Measurements from ENCODE around the gene RFFL.
"Not testable (repeated sequence)": the region's sequence is repeated elsewhere in the genome, so short reads cannot be mapped to it uniquely, and the experiment has no call there.

The RFFL gene

GRCh38 chr17:35063514-35064223 lies at the start of gene RFFL:
TSS of gene RFFL (minus strand) at chr17:35063707. CDS start at chr17:35026553, 37,154 bp downstream.
- peak; percentile 98 for DNase-seq (ENCODE audit: low read depth, low spot score)
- H3K27ac ChIP-seq = peak within 1 kb of the TSS; percentile 90

GRCh38 chr17:35110791-35111190 lies 47.3 kb upstream of the RFFL start:
- DNase-seq (ENCODE audit: low read depth, low spot score); H3K27ac ChIP-seq: not testable (repeated sequence)

GRCh38 chr17:35104844-35105450 lies 41.4 kb upstream of the RFFL start:
- DNase-seq (ENCODE audit: low read depth, low spot score) = no peak
- no peak overlapping the region for H3K27ac ChIP-seq

- H3K27ac ChIP-seq = no peak overlapping the region
- DNase-seq (ENCODE audit: low read depth, low spot score) = no peak
Measured at GRCh38 chr17:35103271-35103670, 39.8 kb upstream of the RFFL start.

- DNase-seq (ENCODE audit: low read depth, low spot score) = no peak
Measured at GRCh38 chr17:35101725-35102124, 38.2 kb upstream of the RFFL start.

GRCh38 chr17:35101036-35101435 lies 37.5 kb upstream of the RFFL start:
- no peak for DNase-seq (ENCODE audit: low read depth, low spot score)
- H3K27ac ChIP-seq = no peak overlapping the region

More at GRCh38 chr17:35101725-35102124, 38.2 kb upstream of the RFFL start:
- H3K27ac ChIP-seq = no peak overlapping the region

- no peak for DNase-seq (ENCODE audit: low read depth, low spot score)
- no peak overlapping the region for H3K27ac ChIP-seq
Measured at GRCh38 chr17:35099908-35100307, 36.4 kb upstream of the RFFL start.

- no peak for DNase-seq (ENCODE audit: low read depth, low spot score)
- no peak overlapping the region for H3K27ac ChIP-seq
Measured at GRCh38 chr17:35097776-35098175, 34.3 kb upstream of the RFFL start.

- DNase-seq (ENCODE audit: low read depth, low spot score) = no peak
Measured at GRCh38 chr17:35095741-35096140, 32.2 kb upstream of the RFFL start.

GRCh38 chr17:35094902-35095301 lies 31.4 kb upstream of the RFFL start:
- peak overlapping the region; percentile 60 for H3K27ac ChIP-seq
- peak; percentile 76 for DNase-seq (ENCODE audit: low read depth, low spot score)

More at GRCh38 chr17:35095741-35096140, 32.2 kb upstream of the RFFL start:
- H3K27ac ChIP-seq = peak overlapping the region; percentile 60

GRCh38 chr17:35090707-35091106 lies 27.2 kb upstream of the RFFL start:
- DNase-seq (ENCODE audit: low read depth, low spot score); H3K27ac ChIP-seq: not testable (repeated sequence)

- H3K27ac ChIP-seq = peak overlapping the region; percentile 90
- no peak for DNase-seq (ENCODE audit: low read depth, low spot score)
Measured at GRCh38 chr17:35089586-35090296, 26.2 kb upstream of the RFFL start.

GRCh38 chr17:35088881-35089585 lies 25.5 kb upstream of the RFFL start:
- H3K27ac ChIP-seq = peak overlapping the region; percentile 90
- DNase-seq (ENCODE audit: low read depth, low spot score) = no peak

GRCh38 chr17:35088356-35088880 lies 24.9 kb upstream of the RFFL start:
- H3K27ac ChIP-seq = peak overlapping the region; percentile 90
- DNase-seq (ENCODE audit: low read depth, low spot score) = no peak

GRCh38 chr17:35087731-35088355 lies 24.3 kb upstream of the RFFL start:
- no peak for DNase-seq (ENCODE audit: low read depth, low spot score)
- H3K27ac ChIP-seq = peak overlapping the region; percentile 90

- DNase-seq (ENCODE audit: low read depth, low spot score) = no peak
- peak overlapping the region; percentile 90 for H3K27ac ChIP-seq
Measured at GRCh38 chr17:35086931-35087573, 23.5 kb upstream of the RFFL start.

- peak overlapping the region; percentile 90 for H3K27ac ChIP-seq
- no peak for DNase-seq (ENCODE audit: low read depth, low spot score)
Measured at GRCh38 chr17:35086164-35086563, 22.7 kb upstream of the RFFL start.

- peak; percentile 83 for DNase-seq (ENCODE audit: low read depth, low spot score)
- peak overlapping the region; percentile 90 for H3K27ac ChIP-seq
Measured at GRCh38 chr17:35084987-35085386, 21.5 kb upstream of the RFFL start.

- peak overlapping the region; percentile 90 for H3K27ac ChIP-seq
- DNase-seq (ENCODE audit: low read depth, low spot score) = no peak
Measured at GRCh38 chr17:35083071-35083470, 19.6 kb upstream of the RFFL start.

Measured in epithelial cell of prostate (primary cell).